HepG2 (cell line): ENCODE results near the gene RNU6-1. TPM values are rescaled to one million over a fixed set of nuclear protein-coding genes. Genes with fewer than 3 reads are reported as not detected.

Source experiments
- BHLHE40 ChIP-seq: IDR thresholded peaks from 2 replicates; pipeline ENCODE4 v1.6.1; 2011; ENCODE audit warnings: low read length, improper control_type of control experiment
- DPF2 ChIP-seq: sonication (generic); formaldehyde crosslinking; IDR thresholded peaks from 2 replicates; pipeline ENCODE4 v1.4.0; 2020; ENCODE audit warnings: mild to moderate bottlenecking, low read depth, missing genetic modification reagents, borderline replicate concordance
- NAIF1 ChIP-seq: sonication (generic); formaldehyde crosslinking; IDR thresholded peaks from 2 replicates; pipeline ENCODE4 v1.5.0; 2020; ENCODE audit warnings: mild to moderate bottlenecking, missing genetic modification reagents, borderline replicate concordance
- NR3C1 ChIP-seq: sonication (generic); formaldehyde crosslinking; IDR thresholded peaks from 2 replicates; pipeline ENCODE4 v1.4.0; 2020; ENCODE audit warnings: missing genetic modification reagents
- ONECUT2 ChIP-seq: sonication (generic); formaldehyde crosslinking; IDR thresholded peaks from 2 replicates; pipeline ENCODE4 v1.4.0; 2020; ENCODE audit warnings: missing genetic modification reagents
- SNAPC2 ChIP-seq: sonication (generic); formaldehyde crosslinking; IDR thresholded peaks from 2 replicates; pipeline ENCODE4 v1.8.1; 2022; ENCODE audit warnings: mild to moderate bottlenecking, missing genetic modification reagents
- TAF1 ChIP-seq: sonication (generic); formaldehyde crosslinking; IDR thresholded peaks from 2 replicates; pipeline ENCODE4 v1.4.0; 2020; ENCODE audit warnings: missing genetic modification reagents
- TARDBP ChIP-seq: sonication (generic); formaldehyde crosslinking; IDR thresholded peaks from 2 replicates; pipeline ENCODE4 v1.8.0; 2022; ENCODE audit warnings: mild to moderate bottlenecking, missing genetic modification reagents
- TEAD3 ChIP-seq: optimal IDR thresholded peaks from 2 replicates; pipeline ENCODE3; 2016; ENCODE audit warnings: borderline replicate concordance
- UBTF ChIP-seq: sonication (generic); formaldehyde crosslinking; IDR thresholded peaks from 2 replicates; pipeline ENCODE4 v1.4.0; 2020; ENCODE audit warnings: mild to moderate bottlenecking, missing genetic modification reagents
- ZMYM3 ChIP-seq: sonication (generic); formaldehyde crosslinking; IDR thresholded peaks from 2 replicates; pipeline ENCODE4 v1.5.1; 2020; ENCODE audit warnings: mild to moderate bottlenecking, missing genetic modification reagents
- ZNF329 ChIP-seq: sonication (generic); formaldehyde crosslinking; IDR thresholded peaks from 2 replicates; pipeline ENCODE4 v1.9.0; 2021; ENCODE audit warnings: low read depth, mild to moderate bottlenecking, missing genetic modification reagents
- ZNF556 ChIP-seq: sonication (generic); formaldehyde crosslinking; IDR thresholded peaks from 2 replicates; pipeline ENCODE4 v1.4.0; 2020; ENCODE audit warnings: mild to moderate bottlenecking, missing genetic modification reagents, borderline replicate concordance
- polyA plus RNA-seq, 8 experiments: library from polyadenylated mRNA; depleted of rRNA in 3 of 8; stranded (reverse) in 7 of 8; unstranded in 1 of 8; fragments of >200 nt; fragmentation: Illumina TruSeq in 4 of 8; extraction: Trizol in 4 of 8; gene quantifications; 2 replicates each; pipeline versions ENCODE4 v1.2.1 to v1.2.3, GENCODE V29; 2011 to 2016; ENCODE audit warnings: low read depth in 4 of 8, missing spikeins in 1 of 8, mixed read lengths in 1 of 8; ENCODE audit not compliant: insufficient read depth in 1 of 8
- total RNA-seq, 5 experiments: library from RNA; depleted of rRNA; stranded (reverse); fragments of >200 nt; fragmentation: Illumina TruSeq; extraction: Trizol; gene quantifications; 2 replicates each; pipeline ENCODE4 v1.2.3, GENCODE V29; 2016; ENCODE audit warnings: low read depth in 1 of 5
- TF ChIP-seq, protein P1 (sequence below): sonication (generic); formaldehyde crosslinking; IDR thresholded peaks from 2 replicates; pipeline ENCODE4 v1.5.0; 2020; ENCODE audit warnings: missing genetic modification reagents
- TF ChIP-seq, protein P2 (sequence below): sonication (generic); formaldehyde crosslinking; IDR thresholded peaks from 2 replicates; pipeline ENCODE4 v1.4.0; 2020; ENCODE audit warnings: missing genetic modification reagents
- TF ChIP-seq, protein P3 (sequence below): IDR thresholded peaks from 2 replicates; pipeline ENCODE4 v1.6.1; 2018; ENCODE audit warnings: missing genetic modification reagents, mild to moderate bottlenecking, missing compliant biosample characterization
- TF ChIP-seq, protein P4 (sequence below): sonication (generic); formaldehyde crosslinking; IDR thresholded peaks from 2 replicates; pipeline ENCODE4 v1.4.0; 2020; ENCODE audit warnings: missing genetic modification reagents

The RNU6-1 gene
- total and polyA plus RNA-seq, 2 of the 13 experiments (the other 11 are each of a cell fraction or from before 2014, with no cell fraction given): under 0.01 TPM; not detected in 1

- 0 out of 2 replicates have a peak, but pooled peaks have one; percentile 26 for TF ChIP-seq BHLHE40
- TF ChIP-seq NR3C1 (CRISPR knock-in tag): no peak
- peak; percentile 81; the same call in 1 of the 2 replicates for TF ChIP-seq ZNF329 (CRISPR knock-in tag)
- peak; percentile 83 for TF ChIP-seq ZNF556 (CRISPR knock-in tag)
- TF ChIP-seq TARDBP: peak; percentile 91
- TF ChIP-seq, protein P1, sequence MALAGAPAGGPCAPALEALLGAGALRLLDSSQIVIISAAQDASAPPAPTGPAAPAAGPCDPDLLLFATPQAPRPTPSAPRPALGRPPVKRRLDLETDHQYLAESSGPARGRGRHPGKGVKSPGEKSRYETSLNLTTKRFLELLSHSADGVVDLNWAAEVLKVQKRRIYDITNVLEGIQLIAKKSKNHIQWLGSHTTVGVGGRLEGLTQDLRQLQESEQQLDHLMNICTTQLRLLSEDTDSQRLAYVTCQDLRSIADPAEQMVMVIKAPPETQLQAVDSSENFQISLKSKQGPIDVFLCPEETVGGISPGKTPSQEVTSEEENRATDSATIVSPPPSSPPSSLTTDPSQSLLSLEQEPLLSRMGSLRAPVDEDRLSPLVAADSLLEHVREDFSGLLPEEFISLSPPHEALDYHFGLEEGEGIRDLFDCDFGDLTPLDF (CRISPR knock-in tag): 0 out of 2 replicates have a peak, but pooled peaks have one; percentile 18
- TF ChIP-seq, protein P2, sequence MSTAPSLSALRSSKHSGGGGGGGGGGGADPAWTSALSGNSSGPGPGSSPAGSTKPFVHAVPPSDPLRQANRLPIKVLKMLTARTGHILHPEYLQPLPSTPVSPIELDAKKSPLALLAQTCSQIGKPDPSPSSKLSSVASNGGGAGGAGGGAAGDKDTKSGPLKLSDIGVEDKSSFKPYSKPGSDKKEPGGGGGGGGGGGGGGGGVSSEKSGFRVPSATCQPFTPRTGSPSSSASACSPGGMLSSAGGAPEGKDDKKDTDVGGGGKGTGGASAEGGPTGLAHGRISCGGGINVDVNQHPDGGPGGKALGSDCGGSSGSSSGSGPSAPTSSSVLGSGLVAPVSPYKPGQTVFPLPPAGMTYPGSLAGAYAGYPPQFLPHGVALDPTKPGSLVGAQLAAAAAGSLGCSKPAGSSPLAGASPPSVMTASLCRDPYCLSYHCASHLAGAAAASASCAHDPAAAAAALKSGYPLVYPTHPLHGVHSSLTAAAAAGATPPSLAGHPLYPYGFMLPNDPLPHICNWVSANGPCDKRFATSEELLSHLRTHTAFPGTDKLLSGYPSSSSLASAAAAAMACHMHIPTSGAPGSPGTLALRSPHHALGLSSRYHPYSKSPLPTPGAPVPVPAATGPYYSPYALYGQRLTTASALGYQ (CRISPR knock-in tag): peak; percentile 23; the same call in 1 of the 2 replicates
- peak; percentile 77; the same call in 1 of the 2 replicates for TF ChIP-seq DPF2 (CRISPR knock-in tag)
- peak; percentile 95 for TF ChIP-seq TEAD3 (CRISPR knock-in tag)
- TF ChIP-seq, protein P3, sequence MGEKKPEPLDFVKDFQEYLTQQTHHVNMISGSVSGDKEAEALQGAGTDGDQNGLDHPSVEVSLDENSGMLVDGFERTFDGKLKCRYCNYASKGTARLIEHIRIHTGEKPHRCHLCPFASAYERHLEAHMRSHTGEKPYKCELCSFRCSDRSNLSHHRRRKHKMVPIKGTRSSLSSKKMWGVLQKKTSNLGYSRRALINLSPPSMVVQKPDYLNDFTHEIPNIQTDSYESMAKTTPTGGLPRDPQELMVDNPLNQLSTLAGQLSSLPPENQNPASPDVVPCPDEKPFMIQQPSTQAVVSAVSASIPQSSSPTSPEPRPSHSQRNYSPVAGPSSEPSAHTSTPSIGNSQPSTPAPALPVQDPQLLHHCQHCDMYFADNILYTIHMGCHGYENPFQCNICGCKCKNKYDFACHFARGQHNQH (CRISPR knock-in tag): peak; percentile 88
- TF ChIP-seq ZMYM3: peak; percentile 52; the same call in 1 of the 2 replicates
- TF ChIP-seq, protein P4, sequence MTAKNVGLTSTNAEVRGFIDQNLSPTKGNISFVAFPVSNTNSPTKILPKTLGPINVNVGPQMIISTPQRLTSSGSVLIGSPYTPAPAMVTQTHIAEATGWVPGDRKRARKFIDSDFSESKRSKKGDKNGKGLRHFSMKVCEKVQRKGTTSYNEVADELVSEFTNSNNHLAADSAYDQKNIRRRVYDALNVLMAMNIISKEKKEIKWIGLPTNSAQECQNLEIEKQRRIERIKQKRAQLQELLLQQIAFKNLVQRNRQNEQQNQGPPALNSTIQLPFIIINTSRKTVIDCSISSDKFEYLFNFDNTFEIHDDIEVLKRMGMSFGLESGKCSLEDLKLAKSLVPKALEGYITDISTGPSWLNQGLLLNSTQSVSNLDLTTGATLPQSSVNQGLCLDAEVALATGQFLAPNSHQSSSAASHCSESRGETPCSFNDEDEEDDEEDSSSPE (CRISPR knock-in tag): peak; percentile 55; the same call in 1 of the 2 replicates
- peak; percentile 92; the same call in 1 of the 2 replicates for TF ChIP-seq UBTF (CRISPR knock-in tag)
- TF ChIP-seq NAIF1 (CRISPR knock-in tag): no peak; the same call in 1 of the 2 replicates
- peak; percentile 53 for TF ChIP-seq TAF1 (CRISPR knock-in tag)
- no peak; the same call in 1 of the 2 replicates for TF ChIP-seq SNAPC2 (CRISPR knock-in tag)
- TF ChIP-seq ONECUT2 (CRISPR knock-in tag): peak; percentile 47; the same call in 1 of the 2 replicates
These were observed 44.8 kb upstream of the RNU6-1 start (continued) for GRCh38 chr15:67884514-67885174.
